Hepatocyte (in vitro differentiated cells): Measurements from ENCODE around the gene ARAP1.

Experiments used
- CTCF ChIP-seq: fragments of 200-600 bp; sonication (generic); IDR thresholded peaks from 2 replicates; pipeline ENCODE4 v1.5.1; 2016; ENCODE audit warnings: antibody characterized with exemption, mild to moderate bottlenecking; ENCODE audit not compliant: poor library complexity
- EZH2 ChIP-seq: fragments of 200-600 bp; sonication (generic); IDR thresholded peaks from 2 replicates; pipeline ENCODE4 v1.6.1; 2016; ENCODE audit warnings: antibody characterized with exemption, mild to moderate bottlenecking, borderline replicate concordance

DNA sequence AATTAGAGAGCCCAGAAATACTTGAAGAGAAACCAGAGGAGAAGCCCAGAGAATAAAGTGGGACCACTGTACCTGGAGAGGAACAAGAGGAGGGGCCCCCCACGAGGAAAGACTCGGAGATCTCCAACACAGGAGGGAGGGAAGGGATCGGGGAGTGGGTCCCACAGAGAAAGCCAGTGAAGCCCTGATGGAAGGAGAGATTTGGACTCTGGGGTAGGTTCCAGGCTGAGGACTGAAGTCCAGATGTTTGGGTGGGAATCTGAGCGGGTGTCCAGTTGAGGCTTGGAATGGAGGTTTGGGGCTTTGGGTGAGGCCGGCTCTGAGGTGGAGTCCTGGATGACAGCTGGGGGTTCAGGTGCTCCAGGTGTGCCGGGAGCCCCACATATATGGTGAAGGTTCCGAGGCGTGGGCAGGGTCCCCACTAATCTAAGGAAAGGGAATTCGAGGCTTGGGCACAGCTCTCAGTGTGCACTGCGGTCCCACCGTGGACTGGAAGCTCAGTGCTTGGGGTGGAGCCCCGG is 110.6 kb downstream of the ARAP1 start:
- TF ChIP-seq CTCF (no peak), EZH2 (no peak)
